Stimulated activated CD4-positive, alpha-beta T cell treated with anti-CD3 and anti-CD28 coated beads, Interleukin-2, amount 100 ng/mL, for 4 hours (primary cell): ENCODE results near the gene GNPNAT1.

Source experiments
- DNase-seq: peaks from one replicate; pipeline ENCODE4 v3.0.0-alpha.2; 2020; ENCODE audit warnings: low read depth

Gene GNPNAT1

DNA sequence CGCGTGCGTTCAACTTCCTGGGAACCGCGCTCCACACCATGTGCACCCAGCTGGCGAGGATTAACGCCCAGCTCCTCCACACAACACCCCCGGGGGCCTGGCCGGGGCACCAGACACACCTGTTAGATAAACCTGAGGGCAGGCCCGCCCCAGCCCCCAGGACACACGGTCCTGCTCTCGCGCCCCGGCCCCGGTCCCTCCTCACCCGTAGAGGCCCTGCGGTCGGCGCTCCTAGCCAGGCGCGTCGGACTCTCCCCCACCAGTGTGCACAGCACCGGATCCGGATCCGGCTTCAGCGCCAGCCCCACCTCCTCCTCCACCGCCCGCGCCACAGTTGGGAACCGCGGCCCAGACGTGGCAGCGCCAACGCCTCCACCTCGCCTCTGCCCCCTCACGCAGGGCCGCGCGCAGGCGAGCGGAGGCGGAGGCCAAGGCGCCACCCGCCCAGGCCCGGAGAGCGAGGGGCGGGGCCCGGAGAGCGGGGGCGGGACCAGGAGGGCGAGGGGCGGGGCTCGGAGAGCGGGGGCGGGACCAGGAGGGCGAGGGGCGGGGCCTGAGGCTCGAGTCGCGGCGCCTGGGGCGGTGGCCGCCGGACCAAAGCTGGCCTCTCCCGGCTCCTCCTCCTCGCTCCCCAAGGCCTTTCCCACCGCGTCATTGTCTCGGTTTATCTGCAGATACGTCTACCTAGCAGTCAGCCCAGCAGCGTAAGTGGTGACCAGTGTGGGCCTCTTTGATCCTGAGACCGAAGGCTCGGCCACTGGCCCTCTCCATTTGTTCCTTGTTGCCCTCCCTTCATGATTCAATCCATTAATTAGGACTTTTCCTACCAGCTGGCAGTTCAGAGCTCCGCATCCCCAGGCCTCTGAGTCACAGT, at the start of gene GNPNAT1:
Gene GNPNAT1 (minus strand): TSS at position 385 of the 874 bp plus-strand sequence. CDS start 6,957 bp downstream, outside the sequence.
- peak; percentile 89 for DNase-seq

DNA sequence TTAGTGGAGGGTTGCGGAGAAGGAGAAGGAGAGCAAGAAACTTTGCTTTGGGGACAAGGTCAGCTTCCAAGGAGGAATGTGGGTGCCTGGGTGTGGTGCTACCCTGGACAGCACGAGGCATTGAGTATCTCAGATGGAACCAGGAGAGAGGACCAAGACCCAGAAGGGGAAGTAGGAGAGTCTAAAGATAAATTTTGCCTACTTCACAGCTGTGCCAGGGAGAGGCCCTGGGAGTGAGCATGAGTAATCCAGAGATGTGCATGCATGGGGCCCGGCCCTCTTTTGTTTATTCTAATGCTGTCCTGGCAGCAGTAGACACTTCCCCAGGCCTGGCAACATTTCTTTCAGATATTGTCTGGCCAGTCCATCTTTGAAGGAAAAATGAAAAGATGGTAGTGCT, 49.5 kb upstream of the GNPNAT1 start:
- no peak for DNase-seq

DNA sequence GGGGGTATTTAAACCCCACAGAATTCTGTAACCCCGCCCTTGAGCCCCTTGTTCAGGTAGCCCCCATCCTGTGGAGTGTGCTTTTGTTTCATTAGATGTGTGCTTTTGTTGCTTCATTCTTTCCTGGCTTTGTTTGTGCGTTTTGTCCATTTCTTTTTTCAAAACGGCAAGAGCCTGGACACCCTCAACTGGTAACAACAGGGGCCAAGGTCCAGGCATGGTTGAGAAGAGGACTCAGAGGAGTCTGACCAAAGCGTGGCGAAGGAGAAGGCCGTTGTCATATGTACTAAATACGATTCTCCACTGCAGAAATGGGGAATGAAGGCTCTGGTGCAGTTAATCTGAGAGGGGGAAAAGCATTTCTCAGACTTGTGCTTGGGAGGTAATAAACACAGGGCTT, 46.0 kb upstream of the GNPNAT1 start:
- DNase-seq, result no peak

DNA sequence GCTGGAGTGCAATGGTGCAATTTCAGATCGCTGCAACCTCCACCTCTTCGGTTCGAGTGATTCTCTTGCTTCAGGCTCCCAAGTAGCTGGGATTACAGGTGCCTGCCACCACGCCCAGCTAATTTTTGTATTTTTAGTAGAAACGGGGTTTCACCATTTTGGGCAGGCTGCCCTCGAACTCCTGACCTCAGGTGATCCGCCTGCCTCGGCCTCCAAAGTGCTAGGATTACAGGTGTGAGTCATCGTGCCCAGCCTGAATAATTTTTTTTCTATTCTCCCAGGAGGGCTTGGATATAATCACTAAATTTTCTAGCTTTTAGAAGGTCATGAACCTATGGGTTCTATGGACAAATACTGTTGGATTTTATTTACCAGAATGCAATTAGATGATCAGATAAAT, 44.7 kb upstream of the GNPNAT1 start:
- no peak for DNase-seq

DNA sequence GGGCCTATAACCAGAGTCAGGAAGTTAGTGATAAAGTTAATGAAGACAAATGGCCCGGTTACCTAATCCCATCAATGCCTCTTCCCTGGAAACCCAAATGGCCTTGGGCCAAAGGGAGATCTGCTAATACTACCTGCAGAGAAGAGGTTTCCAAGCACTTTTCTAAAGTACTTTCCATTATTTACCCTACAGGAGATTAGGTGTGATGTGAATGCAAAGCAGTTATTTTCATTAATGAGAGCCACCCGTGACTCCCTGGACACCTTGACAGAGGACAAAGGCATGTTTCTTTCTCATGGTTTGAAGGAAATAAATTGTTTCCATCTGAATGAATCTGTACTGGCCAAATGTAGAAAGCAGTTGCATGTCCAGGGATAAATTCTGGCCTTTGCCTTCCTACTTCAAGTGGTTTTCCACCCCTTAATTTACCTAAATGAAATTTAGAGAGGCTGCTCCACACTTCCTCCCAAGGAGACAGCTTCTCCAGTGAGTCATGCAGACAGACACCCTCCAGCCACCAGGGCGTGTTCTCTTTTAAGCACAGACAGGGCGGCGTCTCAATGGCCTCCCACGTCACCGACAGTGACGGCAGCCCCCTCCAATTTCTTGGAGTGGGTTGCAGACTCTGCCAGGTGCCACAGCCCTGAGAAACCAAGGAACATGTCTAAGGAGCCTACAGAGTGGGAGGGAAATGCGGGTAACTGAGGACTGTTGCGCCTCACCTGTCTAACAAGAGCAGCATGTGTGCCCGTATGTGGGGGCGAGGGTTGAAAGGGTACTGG, 43.9 kb upstream of the GNPNAT1 start:
- no peak for DNase-seq

DNA sequence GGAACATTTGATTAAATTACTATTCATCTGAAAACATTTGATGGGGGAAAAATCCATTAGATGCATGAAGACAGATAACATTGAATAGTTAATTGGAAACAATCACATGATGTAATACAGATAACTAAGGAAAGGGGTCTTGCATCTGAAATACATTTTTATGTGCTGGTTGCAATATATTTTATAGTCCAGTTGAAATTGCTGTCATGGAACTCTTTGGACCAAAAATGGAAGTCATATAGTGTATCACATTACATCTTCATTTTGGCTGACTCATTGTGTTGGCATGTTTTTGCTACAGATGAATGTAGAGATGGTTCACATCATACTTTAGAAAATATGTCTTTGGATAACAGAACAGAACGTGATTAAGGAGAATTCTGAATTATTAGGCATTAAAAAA, 43.0 kb upstream of the GNPNAT1 start:
- DNase-seq, result no peak

DNA sequence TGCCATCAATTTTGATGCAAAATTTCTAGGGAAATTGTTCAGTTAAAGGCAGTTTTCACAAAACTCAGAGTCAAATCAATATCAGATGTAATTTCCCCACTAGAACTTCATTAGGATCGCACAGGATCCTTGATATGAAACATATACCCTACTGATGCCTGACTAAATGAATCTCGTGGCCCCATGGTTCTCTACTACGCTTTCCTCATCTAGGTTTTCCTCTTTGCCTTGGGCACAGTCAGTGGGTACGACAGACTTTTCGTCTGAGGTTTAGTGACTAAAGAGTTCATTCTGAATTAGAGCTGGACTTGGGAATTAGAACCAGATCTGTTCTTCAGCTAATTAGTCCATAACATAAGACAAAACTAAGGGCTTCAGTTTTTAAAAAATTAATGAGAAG, 42.5 kb upstream of the GNPNAT1 start:
- DNase-seq, result no peak

DNA sequence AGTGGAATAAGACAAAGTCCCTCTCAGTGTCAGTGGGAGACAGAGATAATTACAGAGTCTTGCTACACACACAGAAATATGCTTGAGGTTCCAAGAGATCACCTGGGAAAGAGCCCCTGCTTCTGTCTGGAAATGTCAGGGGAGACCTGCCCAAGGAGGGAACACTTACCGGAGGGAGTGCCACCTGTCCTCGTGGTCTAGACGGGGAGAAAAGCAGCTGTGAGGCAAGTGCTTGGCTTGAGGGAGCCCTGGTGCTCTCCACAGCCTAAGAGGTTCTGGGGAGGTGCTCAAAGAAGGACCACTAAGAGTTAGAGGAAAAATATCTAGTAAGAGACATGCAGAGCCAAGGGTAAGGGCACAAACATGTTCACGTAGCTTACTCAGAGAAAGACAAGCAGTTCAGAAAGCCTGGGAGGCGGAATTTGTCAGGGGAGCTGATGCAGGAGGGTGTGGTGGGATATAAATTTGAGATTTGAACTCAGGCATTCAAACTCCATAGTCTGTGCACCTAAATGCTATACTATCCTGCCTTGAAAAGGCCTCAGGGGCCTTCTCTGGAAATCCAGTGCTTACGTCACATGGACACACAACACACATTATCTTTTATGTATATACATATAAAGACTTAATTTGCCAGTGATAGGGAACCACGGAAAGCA, 38.2 kb upstream of the GNPNAT1 start:
- no peak for DNase-seq

DNA sequence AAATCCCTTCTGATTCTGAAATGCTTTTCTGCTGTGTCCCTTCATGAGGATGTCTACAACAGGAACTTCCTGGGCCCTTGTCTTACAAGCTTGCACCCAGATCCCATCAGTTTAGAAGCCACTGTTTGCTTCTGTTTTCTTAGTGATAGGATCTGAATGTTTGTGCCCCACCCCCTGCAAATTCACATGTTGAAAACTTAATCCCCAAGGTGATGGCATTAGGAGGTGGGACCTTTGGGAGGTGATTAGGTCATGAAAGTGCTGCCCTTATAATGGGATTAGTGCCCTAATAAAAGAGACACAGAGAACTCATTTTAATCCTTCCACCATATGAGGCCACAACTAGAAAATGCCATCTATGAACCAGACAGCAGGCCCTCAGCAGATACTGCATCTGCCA, 36.0 kb upstream of the GNPNAT1 start:
- no peak for DNase-seq

DNA sequence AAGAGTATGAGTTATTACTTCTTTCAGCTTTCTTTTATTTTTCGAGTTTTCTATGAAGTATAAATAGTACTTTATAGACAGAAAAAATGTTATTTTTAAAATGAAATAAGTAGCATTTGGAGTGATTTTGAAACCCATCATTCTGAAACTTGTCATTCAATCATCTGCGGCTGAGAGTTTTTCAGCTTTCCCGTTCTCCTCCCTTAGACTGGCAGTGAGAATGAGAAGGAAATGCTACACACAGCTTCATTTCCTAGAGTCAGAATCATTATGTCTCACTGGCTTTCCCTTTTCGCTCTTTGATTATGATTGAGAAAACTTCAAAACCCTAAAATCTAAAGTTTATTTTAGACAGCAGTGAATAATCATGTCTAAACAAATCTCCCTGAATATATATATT, 33.7 kb upstream of the GNPNAT1 start:
- no peak for DNase-seq

DNA sequence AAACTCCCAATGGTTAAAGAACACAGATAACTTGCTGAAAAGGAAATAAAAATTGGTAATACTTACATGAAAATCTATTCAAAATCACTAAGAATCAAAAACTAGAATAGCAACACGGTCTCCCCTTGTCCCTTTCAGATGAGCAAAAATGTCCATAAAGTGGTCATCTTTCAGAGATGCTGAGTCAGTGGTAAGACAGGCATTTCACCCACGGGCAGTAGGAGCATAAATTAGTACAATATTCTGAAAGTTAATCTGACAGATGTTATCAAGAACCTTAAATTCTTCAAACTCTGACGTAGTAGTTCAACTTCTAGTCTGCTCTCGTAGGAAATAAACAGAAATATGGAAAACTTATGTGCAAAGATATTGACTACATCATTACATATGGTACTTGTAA, 33.1 kb upstream of the GNPNAT1 start:
- DNase-seq, result no peak

DNA sequence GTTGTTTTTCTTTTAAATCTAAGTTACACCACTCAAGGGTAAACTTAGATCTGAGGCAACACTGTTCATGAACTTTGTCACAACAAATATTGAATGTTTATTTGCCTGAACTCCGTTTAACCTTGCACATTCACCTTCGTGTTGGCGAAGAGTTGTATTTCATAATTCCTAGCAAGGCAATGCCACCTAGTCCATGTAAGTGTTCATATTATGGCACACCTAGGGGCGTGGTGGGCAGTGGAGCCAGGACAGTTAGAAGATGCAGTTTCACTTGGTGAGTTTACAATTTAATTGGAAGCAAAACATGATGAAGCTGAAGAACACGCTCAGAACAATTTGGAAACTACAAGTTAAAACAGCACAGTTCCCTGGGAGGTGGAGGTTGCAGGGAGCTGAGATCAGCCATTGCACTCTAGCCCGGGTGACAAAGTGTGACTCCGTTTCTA, 30.4 kb upstream of the GNPNAT1 start:
- DNase-seq, result no peak

DNA sequence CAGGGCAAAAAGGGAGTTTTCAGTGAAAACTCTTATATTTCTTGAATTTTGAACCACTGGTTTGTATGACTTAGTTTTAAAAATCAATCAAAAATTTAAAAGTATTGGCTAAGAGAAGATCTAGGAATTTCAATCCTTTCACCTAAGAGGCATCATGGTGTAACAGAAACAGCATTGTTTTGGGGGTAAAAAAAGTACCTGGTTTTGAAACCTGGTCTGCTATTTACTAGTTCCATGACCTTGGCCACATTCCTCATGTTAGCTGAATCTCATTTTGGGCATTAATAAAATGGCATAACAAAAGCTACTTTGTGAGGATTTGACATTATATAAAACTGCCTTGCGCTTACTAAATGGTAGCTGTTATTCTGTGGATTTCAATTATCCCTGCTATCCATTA, 16.7 kb upstream of the GNPNAT1 start:
- no peak for DNase-seq

DNA sequence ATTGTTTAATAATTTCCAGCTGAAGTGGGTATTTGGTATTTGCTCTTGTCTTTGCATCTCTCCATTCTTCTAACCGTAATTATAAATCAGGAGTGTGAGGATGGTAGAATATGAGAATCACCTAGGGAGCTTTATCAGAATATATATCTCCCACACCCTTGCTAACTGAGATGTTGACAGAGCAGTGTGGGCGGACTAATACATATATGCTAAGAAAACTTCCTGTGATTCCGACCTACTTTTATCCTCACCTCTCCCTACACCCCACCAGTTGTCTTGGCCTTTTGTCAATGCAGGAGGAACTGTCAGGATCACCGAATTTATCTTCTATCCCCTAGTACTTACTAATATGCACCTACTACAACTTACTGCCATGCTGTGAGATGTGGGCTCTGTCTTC, 14.7 kb upstream of the GNPNAT1 start:
- no peak for DNase-seq

DNA sequence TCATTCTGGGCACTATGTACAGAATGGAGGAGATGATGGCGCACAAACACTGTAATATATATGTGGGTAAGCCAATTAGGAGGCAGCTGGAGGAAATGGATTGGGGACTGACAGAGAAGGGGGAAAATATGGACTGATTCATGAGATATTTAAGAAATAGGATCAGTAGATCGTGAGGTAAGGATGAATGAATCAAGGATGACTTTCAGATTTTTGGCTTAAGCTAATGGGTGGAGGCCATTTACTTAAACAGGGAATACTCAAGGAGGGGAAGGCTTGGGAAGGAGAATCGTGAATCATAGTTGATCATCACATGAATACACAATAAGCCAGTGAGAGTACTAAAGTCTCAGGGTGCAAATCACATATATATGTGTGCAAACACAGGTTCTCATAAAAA, 11.2 kb upstream of the GNPNAT1 start:
- DNase-seq, result no peak

DNA sequence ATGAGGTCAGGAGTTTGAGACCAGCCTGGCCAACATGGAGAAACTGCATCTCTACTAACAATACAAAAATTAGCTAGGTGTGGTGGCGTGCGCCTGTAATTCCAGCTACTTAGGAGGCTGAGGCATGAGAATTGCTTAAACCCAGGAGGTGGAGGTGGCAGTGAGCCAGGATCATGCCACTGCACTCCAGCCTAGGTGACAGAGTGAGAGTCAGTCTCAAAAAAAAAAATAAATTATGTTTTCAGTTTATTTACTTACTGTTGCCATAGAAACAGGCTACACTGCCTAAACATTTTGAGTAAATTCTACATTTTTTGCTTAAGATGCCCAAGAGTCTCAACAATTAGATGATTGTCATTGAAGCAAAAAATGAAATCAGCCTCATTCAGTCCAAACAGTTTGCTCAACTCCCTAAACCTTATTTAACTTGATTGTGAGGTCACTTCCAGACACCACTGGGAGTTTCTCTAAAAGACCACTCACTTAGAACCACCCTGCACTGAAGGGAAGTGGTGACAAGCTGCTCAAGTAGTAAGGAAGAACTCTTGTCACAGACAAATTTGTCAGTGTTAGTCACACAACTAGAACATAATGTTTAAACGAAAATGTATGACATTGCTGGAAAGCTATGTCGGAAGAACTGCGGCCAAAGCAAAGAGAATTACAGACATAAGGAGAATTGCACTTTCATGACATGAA, 9.8 kb upstream of the GNPNAT1 start:
- no peak for DNase-seq

DNA sequence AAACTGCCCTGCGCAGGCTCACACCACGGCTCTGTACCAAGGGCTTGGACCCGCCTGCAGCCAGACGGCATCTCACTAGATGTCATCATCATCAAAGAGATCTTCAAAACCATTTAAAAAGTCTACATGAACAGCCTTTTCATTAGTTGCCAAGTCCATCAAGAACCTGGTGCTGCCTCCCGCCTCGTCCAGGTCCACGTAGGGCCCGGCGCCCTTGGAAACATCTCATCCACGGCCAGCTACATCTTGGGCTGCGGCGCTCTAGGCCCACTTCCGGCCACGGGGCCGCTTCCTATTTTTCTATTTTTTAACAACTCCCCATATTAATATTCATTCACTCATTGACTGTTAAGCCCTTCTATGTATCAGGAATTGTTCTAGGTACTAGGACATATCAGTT, 7.4 kb upstream of the GNPNAT1 start:
- no peak for DNase-seq

DNA sequence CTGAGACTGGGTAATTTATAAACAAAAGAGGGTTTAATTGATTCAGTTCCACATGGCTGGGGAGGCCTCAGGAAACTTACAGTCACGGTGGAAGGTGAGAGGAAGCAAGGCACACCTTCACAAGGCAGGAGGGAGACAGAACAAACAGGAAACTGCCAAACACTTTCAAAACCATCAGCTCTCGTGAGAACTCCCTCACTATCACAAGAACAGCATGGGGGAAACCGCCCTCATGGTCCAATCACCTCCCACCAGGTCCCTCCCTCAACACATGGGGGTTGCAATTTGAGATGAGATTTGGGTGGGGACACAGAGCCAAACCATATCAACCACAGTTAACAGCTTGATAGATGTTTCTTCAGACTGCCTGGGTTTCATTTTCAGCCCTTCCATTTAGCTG, 6.2 kb upstream of the GNPNAT1 start:
- DNase-seq, result no peak

DNA sequence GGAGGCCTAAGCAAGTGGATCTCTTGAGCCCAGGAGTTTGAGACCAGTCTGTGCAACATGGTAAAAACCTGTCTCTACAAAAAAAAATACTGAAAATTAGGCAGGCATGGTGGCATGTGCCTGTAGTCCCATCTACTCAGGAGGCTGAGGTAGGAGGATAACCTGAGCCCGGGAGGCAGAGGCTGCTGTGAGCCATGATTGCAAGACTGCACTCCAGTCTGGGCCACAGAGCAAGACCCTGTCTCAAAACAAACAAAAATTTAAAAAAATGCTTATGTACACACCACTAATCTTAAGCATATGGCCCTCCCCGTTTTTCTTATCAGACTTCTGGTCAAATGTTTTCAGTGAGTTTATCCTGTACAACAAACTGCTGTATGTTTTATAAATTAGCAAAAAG, 1.7 kb upstream of the GNPNAT1 start:
- no peak for DNase-seq

DNA sequence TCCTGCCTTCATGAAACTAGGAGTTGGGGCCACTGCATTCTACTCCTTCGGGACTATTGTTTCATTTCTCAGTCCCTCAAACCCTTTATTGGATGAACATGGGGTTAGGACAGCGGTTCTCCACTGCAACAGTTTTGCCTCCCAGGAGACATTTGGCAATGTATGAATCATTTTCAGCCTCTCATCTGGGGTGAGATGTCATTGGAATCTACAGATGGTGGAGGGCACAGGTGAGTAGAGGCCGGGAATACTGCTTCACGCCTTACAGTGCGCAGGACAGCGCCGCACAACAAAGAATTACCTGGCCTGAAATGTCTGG, 649 bp upstream of the GNPNAT1 start:
- DNase-seq, result no peak

DNA sequence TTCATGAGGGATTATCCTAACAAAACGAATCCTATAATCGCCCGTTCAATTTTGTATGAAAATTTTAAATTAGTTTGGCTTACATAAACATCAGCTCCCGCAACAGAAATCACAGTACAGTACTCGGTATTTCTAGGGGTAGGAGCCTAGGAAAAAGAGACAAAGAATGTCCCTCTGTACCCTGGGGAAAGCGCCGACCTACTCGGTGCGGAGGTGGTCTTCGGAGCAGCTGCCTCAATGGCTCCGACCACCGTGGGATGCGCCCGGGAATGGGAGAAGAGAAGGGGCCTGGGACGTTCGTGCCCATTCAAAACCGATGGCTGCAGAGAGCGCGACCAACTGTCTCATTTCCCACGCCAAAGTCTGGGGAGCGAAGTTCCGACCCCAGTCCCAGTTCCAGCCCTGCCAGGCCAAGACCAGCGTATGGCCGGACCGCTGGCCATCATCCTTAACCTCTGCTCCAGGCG, 618 bp downstream of the GNPNAT1 start:
- DNase-seq, result no peak
